ENCODE data around the gene SRA1. TPM values are rescaled to one million over a fixed set of nuclear protein-coding genes. Genes with fewer than 3 reads are reported as not detected.
"Not testable (repeated sequence)": the region's sequence is repeated elsewhere in the genome, so short reads cannot be mapped to it uniquely, and the experiment has no call there.

SRA1 gene
- total and polyA plus RNA-seq, 8 donors, result 1.8 to 51.0 (median 26.8) TPM; not detected in 1

- Histone ChIP-seq H3K9me3 (no peaks in the 10 kb centered on the region), H3K27ac (no peak overlapping the region), H3K27me3 (no peaks in the 10 kb centered on the region), H3K4me1 (no peaks in the 10 kb centered on the region), H3K4me3 (no peak overlapping the region), H3K36me3 (no peaks in the 10 kb centered on the region)
- intact Hi-C loops (cut with DNase I; ENCODE audit: low total_unique reads), result no loop called here
- no peak for DNase-seq
- 91 to 97% (median 94%) methylated on average over 2 of the region's 2 CpGs for WGBS, 5 donors
- no peak for TF ChIP-seq EP300 (IDR thresholded peaks at IDR 0.05)
- no peak for TF ChIP-seq POLR2A (IDR thresholded peaks at IDR 0.05)
- no peak for TF ChIP-seq POLR2AphosphoS5 (IDR thresholded peaks at IDR 0.05)
These were observed 46.5 kb upstream of the SRA1 start for GRCh38 chr5:140603734-140604133.

DNA sequence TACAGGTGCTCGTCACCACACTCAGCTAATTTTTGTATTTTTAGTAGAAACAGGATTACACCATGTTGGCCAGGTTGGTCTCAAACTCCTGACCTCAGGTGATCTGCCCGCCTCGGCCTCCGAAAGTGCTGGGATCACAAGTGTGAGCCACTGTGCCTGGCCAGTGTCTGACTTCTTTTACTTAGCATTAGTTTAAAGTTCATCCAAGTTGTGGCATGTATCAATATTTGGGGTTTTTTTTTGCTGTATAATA lies 46.1 kb upstream of the SRA1 start:
- H3K9me3 ChIP-seq; DNase-seq; H3K4me1 ChIP-seq; intact Hi-C loops (cut with DNase I; ENCODE audit: low total_unique reads); H3K27me3 ChIP-seq; H3K36me3 ChIP-seq; H3K4me3 ChIP-seq: not testable (repeated sequence)
- WGBS, 5 donors, result 92 to 98% (median 94%) methylated on average over 4 of the region's 4 CpGs
- peak overlapping the region in 1 of 5 donors; percentile 26 for H3K27ac ChIP-seq

- no peak for TF ChIP-seq POLR2A (IDR thresholded peaks at IDR 0.05)
- TF ChIP-seq EP300 (IDR thresholded peaks at IDR 0.05), result no peak
- no peak for TF ChIP-seq POLR2AphosphoS5 (IDR thresholded peaks at IDR 0.05)
- TF ChIP-seq CTCF (IDR thresholded peaks at IDR 0.05), result no peak
- WGBS, 5 donors, result 68 to 81% (median 81%) methylated on average over 4 of the region's 4 CpGs
These were observed 44.9 kb upstream of the SRA1 start for GRCh38 chr5:140602147-140602546.

DNA sequence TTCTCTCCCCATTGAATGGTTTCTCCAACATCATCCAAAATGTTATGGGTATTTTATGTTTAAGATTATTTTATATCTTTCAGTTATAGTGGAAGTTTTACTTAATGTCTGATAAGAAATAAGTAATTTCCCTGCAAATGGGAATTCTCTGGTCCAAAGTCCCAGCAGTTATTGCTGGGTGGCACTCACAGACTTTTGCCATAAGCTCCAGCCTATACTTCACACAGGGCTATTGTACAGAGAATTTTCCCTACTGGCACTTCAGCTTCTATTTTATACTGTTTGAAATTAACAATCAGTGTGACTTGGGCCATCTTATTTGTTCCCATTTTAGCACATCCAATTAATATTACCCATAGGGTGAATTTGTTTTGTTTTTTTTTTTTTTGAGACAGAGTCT lies 42.8 kb upstream of the SRA1 start:
- no peaks in the 10 kb centered on the region for H3K36me3 ChIP-seq
- H3K4me1 ChIP-seq, result no peaks in the 10 kb centered on the region
- no peak overlapping the region for H3K4me3 ChIP-seq
- H3K27ac ChIP-seq, result no peak overlapping the region
- TF ChIP-seq CTCF (IDR thresholded peaks at IDR 0.05), result no peak
- no peak for TF ChIP-seq POLR2A (IDR thresholded peaks at IDR 0.05)
- no peak for TF ChIP-seq EP300 (IDR thresholded peaks at IDR 0.05)
- no peak for TF ChIP-seq POLR2AphosphoS5 (IDR thresholded peaks at IDR 0.05)
- intact Hi-C loops (cut with DNase I; ENCODE audit: low total_unique reads), result no loop called here
- no peak for DNase-seq
- H3K27me3 ChIP-seq, result no peaks in the 10 kb centered on the region
- no peaks in the 10 kb centered on the region for H3K9me3 ChIP-seq

More at GRCh38 chr5:140602147-140602546, 44.9 kb upstream of the SRA1 start:
- Histone ChIP-seq H3K27me3 (no peaks in the 10 kb centered on the region), H3K36me3 (no peaks in the 10 kb centered on the region), H3K9me3 (no peaks in the 10 kb centered on the region), H3K4me3 (no peak overlapping the region), H3K27ac (peak overlapping the region in 3 of 5 donors; percentile 32 to 61 (median 44)), H3K4me1 (no peaks in the 10 kb centered on the region)
- DNase-seq, result no peak
- intact Hi-C loops (cut with DNase I; ENCODE audit: low total_unique reads), result no loop called here

DNA sequence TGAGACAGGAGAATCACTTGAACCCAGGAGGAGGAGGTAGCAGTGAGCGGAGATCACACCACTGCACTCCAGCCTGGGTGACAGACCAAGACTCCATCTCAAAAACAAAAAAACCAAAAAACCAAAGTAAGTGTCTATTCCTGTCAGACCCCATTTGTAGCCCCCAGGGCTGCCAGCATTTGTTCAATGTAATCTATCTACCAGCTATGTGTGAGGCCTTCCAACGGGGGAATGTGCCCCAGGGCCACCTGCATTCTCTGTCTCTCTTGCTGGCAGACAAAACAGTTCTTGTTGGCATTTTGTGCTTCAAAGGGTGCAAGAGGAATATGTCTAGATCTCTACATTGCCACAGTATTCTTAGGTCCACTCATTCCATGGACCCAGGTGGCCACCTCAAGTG lies 41.6 kb upstream of the SRA1 start:
- 55 to 92% (median 82%) methylated on average over 2 of the region's 2 CpGs for WGBS, 5 donors
- TF ChIP-seq CTCF (IDR thresholded peaks at IDR 0.05), result no peak
- no peak for TF ChIP-seq POLR2A (IDR thresholded peaks at IDR 0.05)
- TF ChIP-seq POLR2AphosphoS5 (IDR thresholded peaks at IDR 0.05), result no peak
- no peak for TF ChIP-seq EP300 (IDR thresholded peaks at IDR 0.05)

More for the DNA sequence above, 41.6 kb upstream of the SRA1 start:
- DNase-seq, result no peak
- H3K36me3 ChIP-seq, result no peaks in the 10 kb centered on the region
- no peak overlapping the region for H3K27ac ChIP-seq
- no peaks in the 10 kb centered on the region for H3K27me3 ChIP-seq
- no peak overlapping the region for H3K4me3 ChIP-seq
- H3K9me3 ChIP-seq, result no peaks in the 10 kb centered on the region
- H3K4me1 ChIP-seq, result no peaks in the 10 kb centered on the region
- intact Hi-C loops (cut with DNase I; ENCODE audit: low total_unique reads), result no loop called here
